Caki2 (cell line): ENCODE data around the gene PGM5. TPM values are rescaled to one million over a fixed set of nuclear protein-coding genes. Genes with fewer than 3 reads are reported as not detected.

Source experiments
- DNase-seq: peaks from one replicate; pipeline ENCODE4 v3.0.0-alpha.2; 2015; ENCODE audit warnings: low read depth
- in situ Hi-C: cut with HindIII; loops from 2 replicates; pipeline ENCODE4 v1.10.0; 2016; ENCODE audit warnings: low sequenced_read_pairs, low pct_unique_long_range_greater_than_20kb, mixed read lengths
- total RNA-seq: library from RNA; depleted of rRNA; stranded (reverse); fragments of >200 nt; shearing (Covaris generic); gene quantifications from 2 replicates; pipeline ENCODE4 v1.2.3, GENCODE V29; 2014; ENCODE audit warnings: low replicate concordance

Gene PGM5
- total RNA-seq, 1 experiment from 2014 or later: not detected

DNA sequence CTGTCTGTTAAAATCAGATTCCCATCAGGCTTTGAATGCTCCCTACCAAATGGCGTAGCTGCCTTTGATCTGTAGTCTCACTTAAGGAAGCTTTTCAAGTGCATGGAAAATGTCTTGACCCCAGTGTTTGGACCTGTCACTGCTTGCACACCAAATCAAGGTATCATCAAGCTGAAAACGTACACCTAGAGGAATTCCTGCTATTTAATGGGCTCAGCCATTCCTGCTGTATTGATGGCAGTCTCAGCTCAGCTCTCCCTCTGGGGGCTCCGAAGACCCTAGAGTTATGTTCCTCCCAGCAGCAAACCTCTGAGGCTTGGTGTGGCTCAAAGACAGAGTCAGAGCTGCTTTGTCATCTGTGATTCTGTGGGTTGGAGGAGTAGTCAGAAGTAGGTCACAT, 63.5 kb downstream of the PGM5 start:
- in situ Hi-C loops: no loop called here
- DNase-seq: no peak

DNA sequence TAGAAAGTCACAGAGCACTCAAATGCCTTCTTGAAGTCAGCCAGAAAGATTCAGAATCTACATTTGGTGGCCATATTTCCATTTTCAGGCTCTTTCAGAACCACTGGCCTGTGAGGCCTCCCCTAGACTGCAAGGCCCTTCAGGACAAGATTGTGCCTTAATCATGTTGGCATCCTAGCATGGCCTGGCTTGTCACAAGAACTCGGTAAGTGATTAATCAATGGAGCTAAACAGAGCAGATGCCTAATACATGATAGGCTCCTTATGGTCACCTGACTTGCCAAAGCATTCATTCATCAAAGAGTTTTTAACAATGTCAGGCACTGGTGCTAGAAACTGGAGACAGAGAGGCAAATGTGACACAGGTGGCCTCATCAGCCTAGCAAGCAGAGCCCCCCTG, 70.3 kb downstream of the PGM5 start:
- no peak for DNase-seq
- in situ Hi-C loops: no loop called here

DNA sequence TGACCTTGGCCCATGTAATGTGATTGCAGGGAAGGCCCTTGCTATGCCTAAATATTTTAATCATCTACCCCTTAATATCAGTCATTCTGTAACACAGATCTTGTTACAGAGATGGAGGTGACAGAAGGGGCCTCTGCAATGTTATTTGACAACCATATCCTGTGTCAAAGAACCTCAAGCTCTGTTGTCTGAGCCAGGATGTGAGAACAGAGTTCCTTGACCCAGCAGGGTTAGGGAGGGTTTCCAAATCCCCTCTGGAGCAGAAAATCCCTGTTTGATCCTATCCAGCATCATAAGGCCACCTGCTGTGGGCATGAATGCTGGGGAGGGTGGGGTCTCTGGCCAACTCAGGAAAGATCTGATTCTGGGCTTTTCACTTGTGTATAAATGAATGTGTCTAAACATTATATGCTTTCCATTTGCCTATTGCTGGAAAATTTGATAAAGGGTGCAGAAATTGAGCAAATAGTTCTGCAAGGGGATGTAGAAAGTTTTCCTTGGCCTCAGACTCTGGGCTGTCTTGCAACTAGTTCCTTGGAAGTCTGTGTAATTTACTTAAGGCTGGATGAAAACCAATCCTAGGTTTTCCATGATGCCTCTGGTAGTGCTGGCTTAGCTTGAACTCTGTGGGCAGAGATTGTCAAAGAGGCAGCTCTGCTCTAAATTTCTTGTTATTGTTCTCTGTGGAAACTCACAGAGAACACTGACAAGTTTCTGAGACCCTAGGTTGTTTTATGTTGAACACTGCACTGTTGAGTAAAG, 71.0 kb downstream of the PGM5 start:
- in situ Hi-C loops: no loop called here
- no peak for DNase-seq

DNA sequence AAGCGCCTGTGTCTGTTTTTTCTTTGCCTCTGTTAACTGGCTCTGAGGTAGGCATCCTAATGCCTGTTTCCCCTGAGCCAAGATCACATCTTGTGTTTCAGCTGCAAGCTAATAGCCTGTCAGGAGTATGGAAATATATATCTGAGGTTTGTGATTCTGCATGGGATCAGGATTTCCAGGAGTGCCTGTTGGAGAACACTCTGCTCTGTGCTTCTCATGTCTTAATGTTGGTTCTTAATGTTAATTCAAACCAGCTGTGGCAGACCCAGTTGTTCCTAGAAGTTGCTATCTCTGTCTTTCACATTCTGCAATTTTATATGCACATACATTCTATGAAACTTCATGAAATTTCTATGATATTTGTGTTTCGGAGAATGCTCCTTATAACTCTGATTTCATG, 72.1 kb downstream of the PGM5 start:
- in situ Hi-C loops: no loop called here
- DNase-seq: no peak

DNA sequence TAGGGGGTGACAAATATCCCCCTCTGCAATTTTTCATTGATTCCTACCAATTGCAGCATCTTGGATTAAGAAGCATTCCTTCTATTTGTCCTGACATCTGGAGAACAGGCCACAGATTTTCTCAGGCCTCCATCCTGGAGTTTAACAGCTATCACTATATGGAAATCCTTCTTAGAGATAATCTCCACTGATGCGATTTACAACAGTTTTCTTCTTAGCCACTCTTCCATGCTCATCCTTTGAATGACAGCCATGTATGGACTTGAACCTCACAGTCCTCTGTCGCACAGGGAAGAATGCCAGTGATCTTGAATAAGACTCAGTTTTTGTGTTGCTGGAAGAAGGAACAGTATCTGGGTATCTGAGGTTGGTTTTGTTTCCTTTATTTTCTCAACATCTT, 73.2 kb downstream of the PGM5 start:
- in situ Hi-C loops: no loop called here
- no peak for DNase-seq

DNA sequence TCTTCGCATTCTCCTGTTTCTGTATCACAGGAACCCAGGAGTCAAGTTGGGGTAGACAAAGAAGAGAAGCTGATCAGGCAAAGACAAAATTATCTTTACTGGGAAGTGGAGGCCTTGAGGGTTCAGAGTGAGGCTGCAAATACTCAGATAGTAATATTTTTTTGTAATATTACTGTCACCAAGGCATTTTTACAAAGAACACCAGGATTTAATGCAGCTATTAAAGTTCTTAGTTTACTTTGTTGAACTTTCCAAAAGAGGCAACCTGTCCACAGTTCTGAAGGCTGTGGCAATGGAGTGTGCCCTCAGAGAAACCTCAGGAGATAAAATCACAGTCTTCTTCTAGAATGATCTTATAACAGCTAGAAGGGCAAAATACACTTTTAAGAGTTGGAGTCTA, 74.9 kb downstream of the PGM5 start:
- no peak for DNase-seq
- in situ Hi-C loops: no loop called here

DNA sequence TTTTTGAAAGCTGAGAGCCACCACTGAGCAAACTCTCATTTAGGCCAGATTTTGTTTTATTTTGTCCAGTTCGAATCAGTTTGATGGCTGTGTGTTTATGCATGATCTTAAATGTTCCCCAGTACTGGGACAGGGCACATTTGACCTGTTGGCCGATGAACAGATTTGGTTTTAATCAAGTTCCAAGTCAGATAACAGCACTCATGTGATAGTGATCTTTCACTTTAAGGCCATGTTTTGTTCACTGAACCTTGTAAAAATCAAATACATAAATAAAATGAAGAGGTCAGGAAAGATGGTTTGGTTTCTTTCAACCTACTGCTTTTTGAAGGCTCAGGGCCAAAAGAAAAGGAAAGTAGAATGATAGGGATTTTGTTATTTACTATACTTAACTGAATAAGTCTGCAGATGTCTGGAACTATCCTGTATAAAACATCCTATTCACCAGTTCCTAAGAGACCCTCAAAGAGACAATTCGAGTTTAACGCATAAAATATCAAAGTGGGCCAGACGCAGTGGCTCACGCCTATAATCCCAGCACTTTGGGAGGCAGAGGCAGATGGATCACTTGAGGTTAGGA, 77.2 kb downstream of the PGM5 start:
- no peak for DNase-seq
- in situ Hi-C loops: no loop called here

DNA sequence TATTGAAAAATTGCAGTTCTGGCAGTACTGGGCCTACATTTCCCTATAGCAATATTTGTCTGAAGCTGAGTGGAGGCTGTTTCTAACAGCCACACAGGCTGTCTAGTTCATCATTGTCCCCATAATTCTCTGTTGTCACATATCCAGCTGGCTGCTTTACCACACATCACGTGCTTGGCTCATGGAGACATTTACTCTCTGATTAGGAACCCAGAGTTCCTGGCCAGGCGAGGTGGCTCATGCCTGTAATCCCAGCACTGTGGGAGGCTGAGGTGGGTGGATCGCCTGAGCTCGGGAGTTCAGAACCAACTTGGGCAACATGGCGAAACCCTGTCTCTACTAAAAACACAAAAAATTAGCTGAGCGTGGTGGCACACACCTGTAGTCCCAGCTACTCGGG, 81.4 kb downstream of the PGM5 start:
- DNase-seq: no peak
- in situ Hi-C loops: no loop called here

DNA sequence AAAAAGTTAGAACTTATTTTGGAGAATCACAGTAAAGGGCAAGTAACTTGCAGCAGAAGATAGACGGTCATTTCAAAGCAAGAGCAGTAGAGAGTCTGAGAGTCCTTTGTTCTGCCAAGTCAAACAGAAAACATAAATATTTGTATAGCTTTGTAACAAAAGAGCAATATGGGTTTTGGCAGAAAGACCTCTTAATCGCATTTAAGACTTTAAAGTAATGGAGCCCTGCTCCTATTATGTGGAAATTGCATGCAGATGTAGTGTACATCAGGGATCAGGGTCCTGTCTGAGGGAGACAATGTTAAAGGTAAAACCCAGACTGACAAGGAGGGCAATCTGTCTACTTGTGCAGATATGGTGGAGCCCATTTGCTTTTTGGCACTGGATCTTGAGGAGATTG, 87.2 kb downstream of the PGM5 start:
- no peak for DNase-seq
- in situ Hi-C loops: no loop called here

DNA sequence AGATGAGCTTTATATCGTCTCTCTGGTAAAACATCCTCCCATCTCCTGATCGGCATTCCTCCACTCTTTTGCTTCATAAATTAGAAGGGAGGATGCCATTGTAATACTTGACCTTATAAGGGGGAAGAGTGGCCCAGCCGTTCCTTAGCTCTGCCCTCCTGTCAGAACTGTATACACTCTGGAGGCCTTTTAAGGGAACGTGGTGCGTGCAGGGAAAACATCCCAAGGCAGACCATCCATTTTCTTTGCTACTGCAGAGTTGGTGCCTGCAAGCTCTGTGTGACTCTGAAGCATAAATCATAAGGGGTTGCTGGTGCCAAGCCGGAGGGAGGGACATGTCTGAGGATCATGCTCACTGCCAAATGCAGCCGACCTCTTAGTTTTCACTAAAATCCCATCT, 90.4 kb downstream of the PGM5 start:
- in situ Hi-C loops: no loop called here
- DNase-seq: no peak

DNA sequence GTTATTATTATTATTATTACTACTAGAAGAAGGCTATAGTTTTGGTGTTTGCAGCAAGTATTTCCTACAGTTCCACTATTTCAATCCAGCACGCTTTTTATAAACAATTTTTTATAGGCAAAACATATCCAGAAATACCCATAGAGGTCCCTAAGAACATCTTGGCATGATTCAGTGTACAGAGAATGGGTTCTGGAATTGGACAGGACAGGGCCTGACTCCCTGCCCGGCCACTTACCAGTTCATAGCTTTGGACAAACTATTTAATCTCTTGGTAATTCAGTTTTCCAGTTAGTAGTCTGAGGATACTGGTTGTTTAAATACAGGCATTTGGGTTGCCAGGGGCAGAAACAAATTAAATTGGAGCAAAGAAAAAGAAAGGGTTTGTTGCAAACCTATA, 91.2 kb downstream of the PGM5 start:
- DNase-seq: no peak
- in situ Hi-C loops: no loop called here

DNA sequence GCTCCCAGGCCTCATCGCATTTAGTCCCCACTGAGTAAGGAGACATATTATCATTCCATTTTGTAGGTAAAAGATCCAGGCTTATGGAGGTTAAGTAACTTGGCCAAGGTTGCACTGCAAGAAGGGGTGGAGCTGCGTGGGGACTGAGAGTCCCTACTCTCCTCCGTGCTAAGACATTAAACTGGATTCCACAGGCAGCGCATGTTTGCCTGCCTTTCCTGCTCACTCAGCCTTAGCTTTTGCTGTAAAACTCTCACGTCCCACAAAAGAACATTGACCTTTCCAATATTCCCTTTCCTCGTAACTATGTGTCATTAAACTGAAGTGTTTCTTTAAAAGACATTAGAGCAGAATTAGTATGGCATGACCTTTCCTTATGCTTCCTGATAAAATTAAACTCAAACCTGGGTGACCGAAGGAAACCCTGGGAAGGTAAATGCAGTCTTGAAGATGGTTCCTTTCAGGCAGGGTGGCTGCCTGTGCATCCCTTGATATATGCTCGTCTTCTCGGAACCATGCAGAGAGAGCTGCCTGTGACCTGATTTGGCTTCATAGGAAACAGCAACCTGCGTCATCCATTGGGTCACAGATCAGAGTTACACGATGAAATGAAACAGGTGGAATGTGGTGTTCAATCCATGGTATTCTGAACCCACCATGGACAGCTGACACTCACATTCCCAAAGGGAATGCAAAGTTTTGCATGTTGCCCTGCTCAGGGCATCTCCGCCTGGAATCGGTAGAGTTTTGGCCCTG, 98.3 kb downstream of the PGM5 start:
- no peak for DNase-seq
- in situ Hi-C loops: no loop called here

DNA sequence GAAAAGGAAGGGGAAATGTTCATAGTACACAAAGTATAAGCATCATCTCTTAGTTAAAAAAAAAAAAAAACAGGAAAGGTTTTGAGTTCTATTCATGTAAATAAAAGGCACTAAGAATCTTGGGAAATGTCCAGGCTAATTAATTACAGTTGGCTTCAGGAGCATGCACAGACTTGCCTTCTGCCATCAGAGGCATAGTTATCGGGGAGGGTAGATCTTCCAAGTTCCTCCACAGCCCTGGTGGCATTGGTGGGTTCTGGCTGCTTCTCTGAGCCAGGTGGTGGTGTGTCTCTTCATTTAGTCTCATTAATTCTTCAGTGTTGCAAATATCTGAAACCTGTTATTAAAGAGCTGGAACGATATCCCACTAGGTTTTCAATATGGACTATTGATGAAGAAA, 99.0 kb downstream of the PGM5 start:
- in situ Hi-C loops: no loop called here
- DNase-seq: no peak

DNA sequence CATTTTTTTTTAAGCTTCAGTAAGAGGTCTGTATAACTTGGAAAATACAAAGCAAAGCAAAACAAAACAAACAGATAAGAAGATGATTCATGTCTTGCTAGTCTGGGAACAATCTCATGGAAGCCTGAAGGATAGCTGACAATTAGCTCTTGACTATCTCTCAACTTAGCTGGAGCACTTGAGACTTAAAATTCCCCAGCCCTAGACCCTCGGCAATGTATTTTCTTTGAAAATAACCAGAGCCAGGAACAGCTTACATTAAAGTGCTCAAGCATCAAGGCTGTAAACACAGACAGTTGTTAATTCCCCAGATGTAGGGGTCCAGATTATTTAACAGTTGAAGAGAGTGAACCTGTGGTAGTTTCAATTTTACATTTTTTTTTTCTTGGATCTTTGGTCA, 101.4 kb downstream of the PGM5 start:
- in situ Hi-C loops: no loop called here
- no peak for DNase-seq

DNA sequence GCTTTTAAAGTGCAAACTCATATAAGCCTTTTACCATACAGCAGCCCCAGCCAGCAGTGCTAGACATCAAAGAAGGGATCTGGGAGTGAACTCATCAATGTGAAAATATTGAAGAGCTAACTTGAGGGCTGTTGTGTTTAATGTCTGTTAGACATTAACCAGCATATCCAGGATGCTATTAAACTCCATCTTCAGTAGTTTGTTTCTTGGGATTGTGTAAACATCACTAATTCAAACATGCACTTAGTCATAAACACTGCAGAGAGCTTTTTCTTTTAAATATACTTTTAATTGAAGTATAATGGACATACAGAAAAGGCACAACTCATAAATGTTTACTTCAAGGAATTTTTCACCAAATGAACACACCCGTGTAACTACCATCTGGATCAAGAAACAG, 102.5 kb downstream of the PGM5 start:
- in situ Hi-C loops: no loop called here
- no peak for DNase-seq

DNA sequence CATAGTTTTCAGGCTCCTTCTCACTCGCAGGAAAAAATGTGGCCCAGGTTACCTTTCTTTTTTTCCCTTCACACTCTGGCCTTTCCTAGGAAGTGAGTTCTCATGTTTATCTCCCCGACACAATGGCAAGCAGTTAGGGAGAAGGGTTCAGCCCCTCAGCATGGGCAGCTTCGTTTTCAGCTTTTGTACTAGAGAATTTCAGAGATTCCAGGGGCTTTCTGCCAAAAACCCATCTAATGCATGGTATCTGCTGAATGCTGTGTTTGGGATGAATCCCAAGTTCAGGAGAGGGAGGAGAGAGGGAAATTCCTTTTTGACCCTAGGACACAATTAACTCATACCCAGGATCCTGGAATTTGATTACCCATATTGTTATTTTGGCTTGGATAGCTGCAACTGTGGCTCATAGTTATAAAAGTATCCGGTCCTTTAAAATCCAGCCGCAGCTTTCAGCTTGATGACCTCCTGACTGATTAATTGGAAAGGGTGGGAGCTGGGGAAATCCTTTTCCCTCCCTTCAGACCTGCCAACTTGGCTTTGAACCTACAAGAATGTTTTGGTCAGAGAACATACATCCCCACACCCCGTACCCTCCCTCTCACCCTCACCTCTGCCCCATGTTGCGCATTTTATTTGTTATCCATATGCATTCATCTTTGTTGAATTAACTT, 105.8 kb downstream of the PGM5 start:
- in situ Hi-C loops: no loop called here
- no peak for DNase-seq

DNA sequence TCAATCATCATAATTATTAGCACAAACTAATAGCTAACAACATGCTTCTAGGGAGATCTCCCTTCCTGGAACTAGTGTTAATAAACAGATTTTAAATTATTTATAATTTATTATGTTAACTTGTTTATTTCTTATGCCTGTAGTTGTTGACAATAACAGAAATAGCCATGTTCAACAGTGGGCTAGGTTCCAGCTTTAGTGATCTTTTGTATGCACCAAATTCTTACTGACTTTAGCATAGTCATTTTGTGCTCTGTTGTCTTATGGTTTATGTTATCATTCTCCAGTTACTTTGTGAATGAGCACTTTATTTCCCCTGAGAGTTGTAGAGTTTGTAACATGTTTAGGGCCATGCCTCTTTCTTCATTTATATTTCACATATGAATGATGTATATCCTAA, 113.7 kb downstream of the PGM5 start:
- DNase-seq: no peak
- in situ Hi-C loops: no loop called here

DNA sequence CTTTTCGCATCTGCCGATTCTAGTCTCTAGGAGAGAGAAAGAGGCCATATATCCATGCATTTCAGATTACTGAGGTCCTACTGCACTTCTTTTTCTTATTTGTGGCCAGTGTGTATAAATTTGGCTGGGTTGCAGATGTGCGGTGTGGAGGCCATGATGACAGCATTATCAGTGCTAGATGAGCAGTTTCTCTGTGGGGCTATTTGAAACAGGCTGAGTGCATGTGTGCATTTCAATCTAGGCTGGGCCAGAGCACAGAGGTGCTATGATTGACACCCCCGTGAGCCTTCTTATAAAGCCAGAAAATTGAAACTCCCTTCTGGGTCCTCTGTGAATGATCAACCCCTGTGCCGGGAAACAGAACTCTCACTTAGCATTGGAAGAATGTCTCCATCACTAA, 114.2 kb downstream of the PGM5 start:
- in situ Hi-C loops: no loop called here
- DNase-seq: no peak

DNA sequence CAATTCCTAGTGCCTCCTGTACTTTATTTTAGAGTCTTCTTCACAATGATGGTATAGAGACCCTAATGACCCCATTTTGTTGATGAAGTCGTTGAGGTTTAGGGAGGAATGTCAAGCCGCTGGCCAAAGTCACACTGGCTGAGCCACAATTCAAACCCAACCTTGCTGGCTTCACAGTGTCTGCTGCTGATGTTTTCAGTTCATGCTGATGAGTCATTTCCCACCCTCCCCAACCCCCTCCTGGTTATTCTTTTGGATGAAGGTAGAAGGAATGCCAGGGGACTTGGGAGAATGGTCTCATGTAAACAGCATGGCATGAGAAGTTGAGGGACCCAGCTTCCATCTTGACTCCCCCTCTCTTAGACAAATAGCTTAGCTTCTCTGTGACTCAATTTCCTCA, 115.7 kb downstream of the PGM5 start:
- in situ Hi-C loops: no loop called here
- no peak for DNase-seq
